HG03060 (cell line): ENCODE data around the gene SLC35G1.

Experiments
- ATAC-seq: cut with Tn5 transposase; IDR thresholded peaks from one replicate; pipeline ENCODE4 v1.9.1; 2021; ENCODE audit warnings: low read depth, moderate number of reproducible peaks; ENCODE audit not compliant: unreplicated experiment

SLC35G1 gene

DNA sequence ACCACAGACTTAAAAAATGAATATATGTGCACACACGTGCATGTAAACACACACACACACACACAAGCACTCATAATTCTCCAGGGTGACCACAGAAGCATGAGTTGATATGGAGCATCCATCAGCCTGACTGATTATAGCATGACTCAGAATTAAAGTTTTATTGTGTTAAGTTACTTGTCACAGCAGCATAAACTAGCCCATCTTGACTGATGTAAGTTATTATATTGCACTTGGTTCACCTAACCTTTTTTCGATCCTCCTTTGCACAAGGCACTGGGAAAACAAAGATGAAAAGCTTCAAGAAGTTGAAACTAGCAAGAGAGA is 18.8 kb upstream of the SLC35G1 start:
- ATAC-seq = no peak

DNA sequence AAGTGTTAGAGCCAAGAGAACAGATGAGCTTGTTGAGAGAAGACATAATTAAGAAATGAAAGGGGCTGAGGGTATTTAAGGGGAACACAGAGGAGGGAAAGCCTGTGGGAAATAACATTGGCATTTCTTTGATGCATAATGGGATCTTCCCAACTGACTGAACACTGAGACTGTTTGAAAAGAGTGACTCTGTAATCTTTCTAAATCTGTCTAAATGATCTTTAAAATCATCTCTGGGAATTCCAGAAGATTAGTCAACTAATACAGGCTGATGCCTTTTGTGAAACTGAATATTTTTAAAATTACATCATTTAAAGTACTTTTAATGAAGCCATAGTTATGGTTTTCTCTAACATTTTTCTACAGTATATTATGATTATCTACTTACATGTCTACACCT is 17.4 kb upstream of the SLC35G1 start:
- no peak for ATAC-seq

DNA sequence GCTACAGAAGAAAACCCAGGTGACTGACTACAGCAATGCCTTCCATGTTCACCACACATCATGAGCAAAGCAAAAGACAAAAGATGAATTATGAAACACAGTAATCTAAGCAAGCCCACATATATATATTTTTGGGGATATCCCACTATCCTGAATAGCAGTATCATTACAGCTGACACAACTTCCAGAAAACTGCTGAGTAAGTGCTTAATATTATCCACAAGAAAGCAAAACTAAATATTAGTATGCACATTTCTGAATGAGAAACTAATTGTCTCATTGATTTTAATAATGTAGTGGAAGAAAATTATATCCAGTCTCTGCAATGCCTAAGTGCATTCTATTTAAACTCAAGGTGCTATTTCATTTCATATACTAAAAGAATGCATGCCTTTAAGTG is 14.5 kb upstream of the SLC35G1 start:
- no peak for ATAC-seq

DNA sequence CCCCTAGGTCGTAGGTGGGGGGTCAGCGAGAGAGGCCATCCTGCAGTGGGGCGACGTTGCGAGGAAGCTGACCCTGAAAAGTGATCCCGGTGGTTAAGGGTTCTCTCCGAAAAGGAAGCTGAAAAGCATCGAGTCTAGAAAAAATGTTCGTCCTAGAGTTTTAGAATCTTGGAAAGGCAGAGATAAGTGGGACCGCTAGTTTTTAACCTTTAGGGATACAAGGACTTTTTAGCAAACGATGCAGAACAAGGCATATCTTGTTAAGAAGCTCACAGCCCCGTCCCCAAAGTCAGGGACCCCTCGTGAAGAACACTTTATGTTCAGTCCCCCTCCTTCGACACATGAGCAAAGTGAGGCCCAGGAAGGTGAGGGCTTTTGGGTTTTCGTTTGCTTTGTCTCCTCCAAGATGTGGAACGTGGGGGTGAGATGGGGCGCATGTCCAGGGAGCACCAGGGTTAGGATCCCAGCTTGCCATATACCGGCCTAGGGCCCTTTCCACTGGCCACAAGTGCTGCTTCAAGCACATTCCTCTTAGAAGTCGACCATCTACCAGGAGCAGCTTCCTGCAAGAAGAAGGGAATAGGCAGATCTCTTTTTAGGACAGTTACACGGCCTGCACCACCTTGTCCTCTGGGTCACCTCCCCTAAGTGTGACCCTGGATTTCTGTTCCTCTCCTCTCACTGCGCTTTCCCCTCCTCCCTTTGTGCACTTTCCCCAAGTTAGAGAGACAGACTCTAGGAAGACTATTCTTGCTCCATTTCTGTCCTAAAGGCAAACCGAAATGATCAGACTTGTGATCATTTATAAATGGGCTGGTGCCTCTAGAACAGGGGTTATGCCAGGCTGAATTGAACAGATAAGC is 969 bp downstream of the SLC35G1 start:
- ATAC-seq = no peak

DNA sequence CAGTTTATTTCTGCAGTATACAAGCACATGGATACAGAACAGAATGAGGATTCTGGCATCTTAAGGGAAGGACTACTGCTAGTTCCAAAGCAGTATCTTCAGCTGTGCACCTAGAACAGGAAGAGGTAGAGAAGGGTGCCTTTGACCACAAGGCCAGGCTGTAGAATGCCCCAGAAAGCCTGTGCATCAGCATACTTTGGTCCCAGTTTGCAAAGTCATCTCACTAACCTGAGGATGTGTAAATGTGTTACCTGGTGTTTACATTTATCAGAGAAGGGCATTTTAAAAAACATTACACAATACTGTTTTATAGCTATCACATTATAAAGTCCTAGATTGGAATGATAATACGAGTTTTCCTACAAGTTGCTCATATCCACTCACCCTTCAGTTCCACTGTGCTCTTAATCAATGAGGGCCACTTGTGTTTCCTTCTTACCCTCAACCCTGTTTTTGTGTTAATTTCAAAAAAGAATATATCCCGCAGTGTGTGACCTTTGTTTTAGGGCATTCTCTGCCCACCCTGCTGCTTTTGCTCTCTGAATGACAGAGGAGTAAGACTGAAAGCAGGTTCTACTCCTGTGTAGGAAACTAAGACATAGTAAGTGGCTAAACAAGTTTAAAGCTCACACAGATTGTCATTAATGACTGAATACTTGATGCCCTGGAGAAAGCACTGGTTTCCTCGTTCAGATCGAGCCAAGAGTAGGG is 3.4 kb downstream of the SLC35G1 start:
- no peak for ATAC-seq

DNA sequence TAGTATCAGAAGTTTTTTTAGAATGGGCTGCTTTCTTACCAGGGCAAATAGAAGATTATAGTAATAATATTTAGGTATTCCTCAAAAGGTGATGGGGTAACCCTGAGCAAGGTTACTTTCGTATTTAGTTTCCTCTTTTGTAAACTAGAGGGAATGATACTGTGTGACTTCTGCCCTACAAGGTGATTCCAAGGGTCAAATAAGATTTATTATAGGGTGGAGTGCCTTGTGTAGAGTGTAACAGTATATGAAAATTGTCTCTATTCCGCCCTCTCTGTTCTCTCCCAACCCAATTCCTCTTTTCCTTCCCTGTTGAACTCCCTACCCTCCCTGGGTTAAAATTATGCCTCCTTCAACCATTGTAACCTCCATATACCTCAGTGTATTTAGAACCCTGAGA is 5.3 kb downstream of the SLC35G1 start:
- ATAC-seq = no peak

DNA sequence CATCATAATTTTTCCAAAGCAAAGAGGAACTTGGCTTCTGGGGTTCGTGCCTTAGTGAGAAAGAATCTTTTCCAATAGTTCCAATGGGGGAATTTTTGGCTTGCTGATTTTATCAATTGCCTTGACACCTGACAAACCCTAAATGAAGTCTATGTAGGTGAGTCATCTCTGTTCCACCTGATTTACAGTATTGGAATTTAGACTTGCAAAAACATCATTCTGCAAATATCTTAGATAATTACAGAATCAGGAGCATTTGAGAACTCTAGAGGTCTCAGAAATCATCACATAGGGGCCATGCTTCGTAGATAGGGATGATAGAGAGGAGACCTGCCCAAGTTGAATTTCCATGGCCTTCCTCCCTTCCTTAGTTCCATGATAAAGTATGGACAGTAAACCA is 9.3 kb downstream of the SLC35G1 start:
- ATAC-seq = no peak

DNA sequence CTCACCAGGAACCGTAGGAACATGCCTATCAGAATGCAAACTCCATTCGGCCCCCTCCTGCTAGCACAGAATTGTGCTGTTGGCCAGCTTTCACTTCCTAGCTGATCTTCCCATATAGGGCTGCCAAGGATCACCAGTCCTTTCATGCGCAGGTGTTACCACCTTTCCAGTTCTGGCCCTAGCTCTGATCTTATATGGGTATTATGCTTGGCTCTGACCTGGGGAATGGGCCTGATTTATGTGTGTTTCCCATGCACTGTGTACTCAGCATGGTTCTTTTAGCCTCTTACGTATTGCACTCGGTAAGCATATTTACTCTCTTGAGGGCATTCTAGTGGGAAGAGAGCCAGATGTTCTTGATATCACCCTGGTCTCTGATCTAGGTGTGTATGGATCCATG is 11.1 kb downstream of the SLC35G1 start:
- ATAC-seq = no peak

DNA sequence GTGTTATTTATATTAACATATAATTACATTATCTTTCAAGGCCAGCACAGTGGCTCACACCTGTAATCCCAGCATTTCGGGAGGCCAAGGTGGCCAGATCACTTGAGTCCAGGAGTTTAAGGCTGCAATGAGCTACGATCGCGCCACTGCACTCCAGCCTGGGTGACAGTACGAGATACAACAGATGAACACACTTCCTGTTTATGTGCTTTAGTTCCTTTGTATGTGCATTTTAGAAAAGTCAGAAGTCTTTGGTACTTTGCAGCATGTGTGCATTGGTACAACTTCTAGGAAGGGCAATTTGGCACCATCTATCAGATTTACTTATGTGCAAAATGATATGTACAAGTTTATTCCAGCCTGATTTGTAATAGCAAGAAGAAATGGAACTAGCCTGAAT is 13.3 kb downstream of the SLC35G1 start:
- ATAC-seq = no peak

DNA sequence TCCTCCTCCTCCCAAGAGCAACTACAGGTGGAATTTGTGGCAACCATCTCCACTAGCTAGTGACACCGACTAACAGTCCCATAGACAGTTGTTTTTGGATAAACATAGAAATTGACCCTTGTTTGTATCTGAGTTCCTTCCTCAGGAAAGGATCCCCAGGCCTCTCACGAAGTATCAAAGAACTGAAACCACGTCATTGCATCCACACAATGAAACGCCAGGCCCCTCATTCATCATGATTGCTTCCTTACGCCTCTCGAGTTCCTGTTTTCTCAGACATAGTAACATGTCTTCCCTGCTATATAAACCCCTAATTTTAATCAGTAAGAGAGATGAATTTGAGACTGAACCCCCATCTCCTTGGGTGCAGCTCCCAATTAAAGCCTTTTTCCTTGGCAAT is 18.1 kb downstream of the SLC35G1 start:
- no peak for ATAC-seq

DNA sequence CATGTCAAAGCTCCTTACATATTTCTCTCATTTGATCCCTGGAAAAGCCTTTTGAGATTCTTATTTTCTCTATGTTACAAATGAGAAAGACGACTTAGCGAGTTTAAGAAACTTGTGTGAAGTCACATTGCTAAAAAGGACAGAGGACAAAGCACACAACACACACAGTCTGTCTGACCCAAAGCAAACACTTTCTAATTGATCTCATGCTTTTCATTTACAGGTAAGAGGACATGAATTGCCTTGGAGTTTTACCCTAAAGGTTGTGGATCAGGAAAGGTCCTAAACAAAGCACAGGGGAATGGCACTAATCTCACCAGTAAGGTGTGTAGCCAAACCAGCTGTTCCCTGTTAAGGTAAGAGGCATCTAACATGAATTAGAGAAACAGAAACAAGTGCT is 18.7 kb downstream of the SLC35G1 start:
- no peak for ATAC-seq

DNA sequence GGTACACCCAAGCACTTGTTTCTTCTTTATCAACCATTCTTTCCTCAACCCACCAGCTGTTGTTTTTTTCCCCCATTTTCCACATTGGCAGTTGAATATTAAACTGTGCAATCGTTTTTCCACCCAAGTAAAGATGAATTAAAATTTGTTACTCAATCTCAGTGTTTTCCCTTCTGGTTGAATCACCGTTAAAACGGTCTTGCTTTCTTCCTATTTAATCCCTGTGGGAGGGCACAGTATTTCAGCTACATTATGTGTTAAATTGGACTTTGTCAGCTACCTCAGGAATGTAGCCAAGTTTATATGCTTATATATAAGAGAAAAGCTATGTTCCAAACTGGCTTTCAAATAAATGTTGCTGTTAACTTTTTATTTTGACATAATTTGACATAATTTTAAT is 19.9 kb downstream of the SLC35G1 start:
- no peak for ATAC-seq

DNA sequence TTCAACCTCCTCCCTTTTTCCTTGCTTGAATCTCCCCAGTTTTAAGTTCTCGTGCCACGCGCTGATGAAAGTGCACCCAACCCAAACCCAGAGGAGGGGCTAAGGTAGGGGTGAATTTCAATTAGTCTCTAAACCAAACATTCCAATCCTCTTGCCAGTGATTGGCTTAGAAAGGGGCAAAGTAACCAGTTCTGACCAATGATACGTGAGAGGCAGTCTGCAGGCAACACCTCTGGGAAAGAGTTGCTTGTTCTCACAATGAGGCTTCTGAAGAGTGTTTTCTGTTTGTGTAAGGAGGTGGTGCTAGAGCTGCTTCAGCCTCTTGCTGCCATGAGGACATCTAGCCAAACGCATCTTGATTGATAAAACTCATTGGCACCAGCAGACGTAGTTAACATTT is 21.8 kb downstream of the SLC35G1 start:
- no peak for ATAC-seq

DNA sequence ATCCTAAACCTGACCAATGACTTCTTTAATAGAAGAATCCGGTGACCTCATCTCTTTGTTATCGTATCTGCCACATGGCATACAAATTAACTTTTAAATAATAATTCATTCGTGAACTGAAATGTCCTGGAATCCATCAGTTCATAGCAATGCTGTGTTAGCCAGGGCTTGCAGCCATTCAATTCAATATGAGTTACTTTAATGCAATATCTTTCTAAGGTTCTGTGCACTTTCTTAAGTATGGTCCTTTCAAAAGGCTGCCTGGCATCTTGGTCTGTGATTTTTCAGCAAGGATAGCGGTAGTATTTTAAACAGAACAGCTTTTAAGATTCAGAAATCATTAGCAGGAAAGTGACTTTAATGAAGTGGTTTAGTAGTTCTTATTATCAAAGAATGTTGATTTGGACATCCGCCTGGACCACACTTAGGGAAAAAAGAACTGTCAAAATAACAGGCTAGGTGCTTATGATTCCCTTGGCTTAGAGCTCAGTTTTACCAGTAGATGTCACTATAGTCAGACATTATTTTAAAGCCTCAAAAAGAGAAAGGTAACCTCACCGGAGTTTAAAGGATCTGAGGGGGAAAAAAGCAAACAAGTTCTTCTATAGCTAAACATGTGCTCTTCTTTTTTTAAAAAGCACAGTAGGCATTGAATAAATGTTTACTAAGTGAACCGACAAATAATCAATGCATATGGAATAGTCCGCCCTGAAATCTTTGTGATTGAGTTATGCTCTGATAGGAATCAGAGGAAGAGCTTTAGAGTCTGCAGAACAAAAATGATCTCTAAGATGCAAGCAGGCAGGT is 22.7 kb downstream of the SLC35G1 start:
- ATAC-seq = no peak

DNA sequence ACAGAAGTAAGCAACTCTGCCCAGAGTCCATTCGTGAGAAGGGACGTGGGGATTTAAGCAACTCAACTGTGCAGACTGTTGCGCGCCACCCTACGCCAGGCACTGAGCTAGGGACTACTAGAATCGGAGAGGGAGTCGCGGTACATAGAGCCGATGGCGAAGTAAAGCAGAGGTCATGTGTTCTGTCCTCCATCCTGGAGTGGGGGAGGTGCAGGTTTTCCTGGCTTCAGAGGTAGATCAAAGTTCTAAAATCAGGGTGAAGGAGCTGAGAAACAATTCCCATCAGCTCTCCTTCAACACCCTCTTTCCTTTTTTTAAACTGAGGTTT is 23.2 kb downstream of the SLC35G1 start:
- ATAC-seq = no peak

DNA sequence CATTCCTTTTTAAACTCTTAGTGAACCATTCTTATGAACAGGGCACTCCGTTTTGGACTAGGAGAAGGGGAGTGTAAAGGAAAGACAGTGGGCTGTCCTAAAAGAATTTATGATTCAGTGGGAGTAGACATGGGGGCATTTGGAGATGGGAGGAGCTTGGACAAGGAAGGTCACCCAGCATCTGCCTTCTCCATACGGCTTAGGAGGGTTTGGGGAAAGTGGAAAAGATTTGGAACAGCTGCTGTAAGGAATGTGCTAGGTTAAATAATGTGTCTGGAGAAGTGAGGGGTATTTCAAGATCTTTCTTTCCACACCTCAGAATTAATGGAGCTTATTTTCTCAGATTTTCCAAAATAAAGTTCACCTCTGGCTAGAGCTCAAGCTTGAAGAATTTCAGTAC is 24.0 kb downstream of the SLC35G1 start:
- ATAC-seq = no peak

DNA sequence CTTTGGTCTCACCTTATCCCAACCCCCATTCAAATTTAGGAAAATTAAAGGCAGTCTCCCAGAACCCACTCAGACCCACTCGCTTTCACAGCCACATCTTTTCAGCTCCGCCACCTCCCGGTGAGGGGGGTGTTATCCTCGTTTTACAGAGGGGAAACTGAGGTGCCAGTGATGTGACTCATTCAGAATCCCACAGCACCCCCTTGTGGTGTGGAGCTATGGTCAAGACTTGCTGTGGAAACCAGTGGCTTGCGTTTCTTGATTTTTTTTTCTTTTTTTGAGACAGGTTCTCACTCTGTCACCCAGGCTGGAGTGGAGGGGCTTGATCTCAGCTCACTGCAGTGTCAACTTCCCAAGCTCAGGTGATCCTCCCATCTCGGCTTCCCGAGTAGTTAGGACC is 27.6 kb downstream of the SLC35G1 start:
- no peak for ATAC-seq

DNA sequence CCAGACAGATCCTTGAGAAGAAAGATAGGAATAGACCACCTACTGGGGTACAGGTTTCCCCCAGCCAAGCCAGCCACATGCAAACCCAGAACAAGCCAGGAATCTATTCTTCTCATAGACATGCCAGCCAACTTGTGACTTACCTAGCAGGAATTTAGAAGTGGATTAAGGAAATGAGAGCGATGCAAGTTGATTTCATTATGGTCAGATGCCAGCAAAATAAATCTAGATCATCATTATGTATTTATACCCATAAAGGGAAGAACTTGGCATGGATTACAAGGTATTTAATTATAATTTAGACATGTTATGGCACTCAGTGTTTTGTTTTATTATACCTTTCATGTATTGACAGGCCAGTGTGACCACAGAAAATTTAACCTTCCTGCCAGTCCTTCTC is 32.8 kb downstream of the SLC35G1 start:
- no peak for ATAC-seq

DNA sequence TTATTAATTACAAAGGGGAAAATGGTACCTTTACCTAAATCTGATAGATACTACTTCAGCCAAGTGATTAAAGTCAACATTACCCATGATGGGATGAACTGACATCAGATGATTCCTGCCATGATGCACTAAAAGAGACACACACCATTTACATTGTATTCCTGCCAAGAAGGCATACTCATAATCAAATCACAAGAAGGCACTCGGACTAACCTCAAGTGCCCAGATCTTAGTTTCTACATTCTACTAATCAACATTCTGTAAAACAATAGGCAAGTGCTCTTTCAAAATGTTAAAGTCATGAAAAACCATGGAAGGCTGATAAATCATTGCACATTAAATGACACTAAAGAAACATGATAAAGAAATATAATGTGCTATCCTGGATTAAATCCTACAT is 44.4 kb downstream of the SLC35G1 start:
- ATAC-seq = no peak

DNA sequence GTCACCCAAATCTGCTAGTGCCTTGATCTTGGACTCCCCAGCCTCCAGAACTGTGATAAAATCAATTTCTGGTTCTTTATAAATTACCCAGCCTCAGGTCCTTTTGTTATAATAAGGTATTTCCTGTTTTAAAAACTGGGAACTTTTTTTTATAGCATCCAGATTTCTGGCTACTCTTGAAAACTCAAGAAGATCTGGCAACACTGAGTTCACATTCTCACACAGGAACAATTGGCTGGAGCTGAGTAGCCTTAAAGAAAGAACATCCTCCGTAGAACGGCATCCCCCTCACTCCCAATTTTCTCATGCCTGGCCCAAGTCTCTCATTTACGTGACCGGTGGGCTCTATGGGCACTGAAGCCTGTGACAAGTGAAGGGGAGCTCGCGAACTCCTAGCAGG is 47.1 kb downstream of the SLC35G1 start:
- no peak for ATAC-seq

DNA sequence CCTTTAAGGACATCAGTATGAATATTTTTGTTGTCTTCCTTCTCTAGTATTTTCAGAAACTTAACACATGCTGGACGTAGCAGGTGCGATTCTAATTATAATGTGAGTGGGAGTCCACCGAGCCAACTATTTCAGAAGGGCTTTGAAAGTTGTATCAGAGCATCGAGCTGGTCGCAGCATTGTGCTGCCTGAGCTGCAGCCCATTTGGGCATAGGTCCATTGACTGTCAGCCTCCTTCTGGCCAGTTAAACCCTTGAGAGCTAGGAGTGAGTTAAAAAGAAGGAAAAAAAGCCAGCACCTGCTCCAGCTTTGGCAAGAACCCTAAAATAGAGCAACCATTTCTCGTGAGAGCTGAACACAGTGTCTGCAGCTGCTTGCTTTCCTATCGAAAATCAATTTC is 47.8 kb downstream of the SLC35G1 start:
- ATAC-seq = no peak

DNA sequence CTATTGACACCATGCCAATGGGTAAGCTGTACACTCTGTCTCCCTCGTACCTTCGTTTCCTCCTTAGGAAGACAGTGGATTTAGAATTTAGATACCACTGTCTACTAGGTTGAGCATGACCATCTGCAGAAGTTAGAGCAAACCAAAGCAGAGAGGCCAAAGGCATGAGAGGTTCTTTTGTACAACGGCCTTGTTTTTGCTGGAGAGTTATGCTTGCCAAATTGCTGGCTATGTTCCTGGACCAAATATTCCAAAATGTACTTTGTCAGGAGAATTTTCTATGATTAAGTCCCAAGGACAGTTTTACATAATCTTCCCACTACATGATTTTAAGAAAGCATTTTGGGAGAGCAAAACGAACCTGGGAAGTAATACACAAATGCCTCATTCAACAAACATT is 52.0 kb downstream of the SLC35G1 start:
- ATAC-seq = no peak
